ENCODE results near the gene PLD2.
A peak's percentile ranks its signal among the peaks of the same experiment; 100 is the strongest.

The PLD2 gene

GRCh38 chr17:4833941-4834680, 27.2 kb downstream of the PLD2 start:
- H3K9me3 ChIP-seq (ENCODE audit: low read depth, low read length): no peaks in the 10 kb centered on the region
- H3K27ac ChIP-seq: no peak overlapping the region; the same call in 1 of the 2 replicates
- peak overlapping the region; percentile 89 for H3K4me3 ChIP-seq
- H3K9ac ChIP-seq (ENCODE audit: insufficient read length): peak overlapping the region; percentile 83
- peaks cover 7% of the 10 kb centered on the region; the same call in 1 of the 2 replicates for H3K36me3 ChIP-seq (ENCODE audit: insufficient read depth, low read length)
- TF ChIP-seq FOXP2 (optimal IDR thresholded peaks at IDR 0.05; ENCODE audit: control extremely low read depth, extremely low read length, insufficient read depth): no peak
- TF ChIP-seq EZH2 (IDR thresholded peaks at IDR 0.05): no peak
- no peak for TF ChIP-seq POLR2AphosphoS5 (IDR thresholded peaks at IDR 0.05; ENCODE audit: borderline replicate concordance, low read depth, low read length)
- DNase-seq (ENCODE audit: low read depth, low spot score): no peak

DNA sequence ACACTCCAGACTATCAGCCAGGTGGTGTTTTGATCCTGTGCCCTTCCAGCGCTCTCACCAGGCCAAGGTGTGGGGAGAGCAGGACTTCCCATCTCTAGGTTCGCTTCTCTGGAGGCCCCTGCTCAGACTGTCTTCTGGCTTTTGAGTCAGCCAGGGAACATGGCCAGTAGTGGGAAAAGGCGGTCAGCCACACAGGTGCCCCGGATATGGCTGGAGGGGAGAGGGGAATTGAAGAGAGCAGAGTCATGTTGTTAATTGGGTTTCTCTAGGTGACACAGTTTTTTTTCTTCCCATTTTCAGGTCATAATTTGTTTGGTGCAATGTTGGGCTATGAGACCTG, 27.7 kb downstream of the PLD2 start:
- no peak overlapping the region; the same call in 1 of the 2 replicates for H3K27ac ChIP-seq
- H3K4me3 ChIP-seq: peak overlapping the region; percentile 89
- peaks cover 7% of the 10 kb centered on the region; the same call in 1 of the 2 replicates for H3K36me3 ChIP-seq (ENCODE audit: insufficient read depth, low read length)
- TF ChIP-seq EZH2 (IDR thresholded peaks at IDR 0.05) (no peak), POLR2AphosphoS5 (IDR thresholded peaks at IDR 0.05; ENCODE audit: borderline replicate concordance, low read depth, low read length) (no peak)
- peak overlapping the region; percentile 83 for H3K9ac ChIP-seq (ENCODE audit: insufficient read length)
- no peaks in the 10 kb centered on the region for H3K9me3 ChIP-seq (ENCODE audit: low read depth, low read length)
- no peak for DNase-seq (ENCODE audit: low read depth, low spot score)

- no peaks in the 10 kb centered on the region for H3K9me3 ChIP-seq (ENCODE audit: low read depth, low read length)
- TF ChIP-seq EZH2 (IDR thresholded peaks at IDR 0.05) (no peak), POLR2AphosphoS5 (IDR thresholded peaks at IDR 0.05; ENCODE audit: borderline replicate concordance, low read depth, low read length) (no peak), FOXP2 (optimal IDR thresholded peaks at IDR 0.05; ENCODE audit: control extremely low read depth, extremely low read length, insufficient read depth) (no peak)
- no peak overlapping the region for H3K27ac ChIP-seq
- H3K9ac ChIP-seq (ENCODE audit: insufficient read length): no peak overlapping the region
- peaks cover 7% of the 10 kb centered on the region; the same call in 1 of the 2 replicates for H3K36me3 ChIP-seq (ENCODE audit: insufficient read depth, low read length)
- DNase-seq (ENCODE audit: low read depth, low spot score): no peak
- H3K4me3 ChIP-seq: no peak overlapping the region
Observed at GRCh38 chr17:4836221-4836620, 29.3 kb downstream of the PLD2 start.

DNA sequence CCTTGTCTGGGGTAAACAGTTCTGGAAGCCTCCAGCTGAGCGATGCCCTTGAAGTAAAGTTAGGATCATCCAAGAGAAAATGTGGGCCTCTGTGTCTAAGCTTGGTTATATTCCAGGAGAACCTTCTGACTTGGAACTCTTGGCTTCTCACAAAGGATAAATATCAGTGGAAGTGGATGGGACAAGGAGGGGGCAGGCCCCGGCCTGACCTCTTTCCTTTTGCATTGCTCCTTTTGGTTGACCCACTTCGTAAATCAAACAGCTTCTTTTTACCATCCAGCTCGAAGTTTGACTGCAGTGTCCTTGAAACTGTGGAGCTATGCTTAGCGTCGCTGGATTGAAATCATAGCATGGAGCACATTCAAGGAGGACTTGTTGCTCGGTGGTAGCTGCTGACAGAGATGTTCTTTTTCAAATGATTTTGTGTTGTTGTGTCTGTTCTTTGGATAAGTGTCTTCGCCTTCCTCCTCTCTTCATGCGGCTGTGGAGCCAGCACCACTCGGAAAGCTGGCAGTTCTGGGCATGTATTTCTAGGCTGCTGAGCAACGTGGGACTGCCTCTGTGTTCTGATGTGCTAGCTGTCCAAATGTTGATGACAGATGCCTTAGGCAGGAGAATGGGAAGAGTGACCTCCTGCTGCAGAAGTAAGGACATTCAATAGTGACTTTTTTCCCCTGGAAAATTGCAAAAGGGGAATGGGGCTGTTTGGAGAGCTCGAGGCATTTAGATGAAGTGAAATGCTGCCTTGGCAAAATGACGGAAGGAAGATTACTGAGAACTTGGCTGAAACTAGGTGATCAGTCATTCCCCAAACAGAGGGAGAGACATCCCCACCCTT, 30.7 kb downstream of the PLD2 start:
- Histone ChIP-seq H3K9ac (ENCODE audit: insufficient read length) (peak overlapping the region; percentile 33), H3K4me3 (no peak overlapping the region), H3K9me3 (ENCODE audit: low read depth, low read length) (no peaks in the 10 kb centered on the region), H3K36me3 (ENCODE audit: insufficient read depth, low read length) (peaks cover 7% of the 10 kb centered on the region; the same call in 1 of the 2 replicates), H3K27ac (no peak overlapping the region)
- TF ChIP-seq EZH2 (IDR thresholded peaks at IDR 0.05) (no peak), FOXP2 (optimal IDR thresholded peaks at IDR 0.05; ENCODE audit: control extremely low read depth, extremely low read length, insufficient read depth) (no peak), POLR2AphosphoS5 (IDR thresholded peaks at IDR 0.05; ENCODE audit: borderline replicate concordance, low read depth, low read length) (no peak)
- DNase-seq (ENCODE audit: low read depth, low spot score): no peak

DNA sequence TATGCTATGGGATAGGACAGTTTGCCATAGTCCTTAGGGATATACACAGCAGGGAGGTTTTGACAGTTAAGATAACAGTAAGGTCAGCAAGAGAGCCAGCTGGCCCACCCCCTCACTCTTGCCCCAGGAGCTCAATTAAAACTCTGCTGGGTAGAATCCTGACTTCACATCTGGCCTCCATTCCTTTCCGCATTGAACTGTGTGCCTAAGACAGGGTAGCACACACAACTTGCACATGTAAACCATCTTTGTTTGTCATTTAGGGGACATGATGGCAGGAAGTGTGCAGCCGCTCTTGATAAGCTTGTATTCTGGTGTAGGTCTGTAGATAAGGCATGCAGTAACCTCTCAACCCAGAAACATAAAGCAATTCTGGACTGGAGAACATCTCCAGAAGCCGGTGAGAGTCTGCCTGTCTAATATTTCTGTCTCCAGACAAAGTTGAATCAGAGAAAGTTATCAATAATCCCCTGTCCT, 31.4 kb downstream of the PLD2 start:
- Histone ChIP-seq H3K9ac (ENCODE audit: insufficient read length) (no peak overlapping the region), H3K9me3 (ENCODE audit: low read depth, low read length) (no peaks in the 10 kb centered on the region), H3K27ac (no peak overlapping the region), H3K4me3 (no peak overlapping the region), H3K36me3 (ENCODE audit: insufficient read depth, low read length) (peaks cover 7% of the 10 kb centered on the region; the same call in 1 of the 2 replicates)
- no peak for DNase-seq (ENCODE audit: low read depth, low spot score)
- no peak for TF ChIP-seq FOXP2 (optimal IDR thresholded peaks at IDR 0.05; ENCODE audit: control extremely low read depth, extremely low read length, insufficient read depth)
- no peak for TF ChIP-seq POLR2AphosphoS5 (IDR thresholded peaks at IDR 0.05; ENCODE audit: borderline replicate concordance, low read depth, low read length)
- no peak for TF ChIP-seq EZH2 (IDR thresholded peaks at IDR 0.05)

- TF ChIP-seq EZH2 (IDR thresholded peaks at IDR 0.05) (no peak), POLR2AphosphoS5 (IDR thresholded peaks at IDR 0.05; ENCODE audit: borderline replicate concordance, low read depth, low read length) (no peak), FOXP2 (optimal IDR thresholded peaks at IDR 0.05; ENCODE audit: control extremely low read depth, extremely low read length, insufficient read depth) (no peak)
- Histone ChIP-seq H3K9ac (ENCODE audit: insufficient read length) (no peak overlapping the region), H3K9me3 (ENCODE audit: low read depth, low read length) (no peaks in the 10 kb centered on the region), H3K27ac (no peak overlapping the region), H3K4me3 (no peak overlapping the region), H3K36me3 (ENCODE audit: insufficient read depth, low read length) (peaks cover 7% of the 10 kb centered on the region; the same call in 1 of the 2 replicates)
- DNase-seq (ENCODE audit: low read depth, low spot score): no peak
Observed at GRCh38 chr17:4839221-4839620, 32.3 kb downstream of the PLD2 start.

GRCh38 chr17:4839965-4840892, 33.3 kb downstream of the PLD2 start:
- H3K27ac ChIP-seq: no peak overlapping the region
- peaks cover 7% of the 10 kb centered on the region; the same call in 1 of the 2 replicates for H3K36me3 ChIP-seq (ENCODE audit: insufficient read depth, low read length)
- no peak overlapping the region for H3K4me3 ChIP-seq
- TF ChIP-seq FOXP2 (optimal IDR thresholded peaks at IDR 0.05; ENCODE audit: control extremely low read depth, extremely low read length, insufficient read depth) (no peak), EZH2 (IDR thresholded peaks at IDR 0.05) (no peak), POLR2AphosphoS5 (IDR thresholded peaks at IDR 0.05; ENCODE audit: borderline replicate concordance, low read depth, low read length) (no peak)
- DNase-seq (ENCODE audit: low read depth, low spot score): no peak
- no peaks in the 10 kb centered on the region for H3K9me3 ChIP-seq (ENCODE audit: low read depth, low read length)
- H3K9ac ChIP-seq (ENCODE audit: insufficient read length): no peak overlapping the region

Data from SK-N-MC (cell line).